Adrenal gland (tissue), 5 donors: ENCODE data around the gene LDB3.

Experiments
- CTCF ChIP-seq, 6 experiments: fragments of 450-650 bp in 4 of 6; fragments of 200-600 bp in 2 of 6; sonication (generic) in 1 of 6; IDR thresholded peaks; 1 replicate in 5 of 6; 2 replicates in 1 of 6; pipeline versions ENCODE4 v1.5.1 to v1.8.0; 2016 to 2021; ENCODE audit warnings: antibody characterized with exemption in 6 of 6, mild to moderate bottlenecking in 2 of 6, moderate library complexity in 1 of 6
- POLR2A ChIP-seq, 2 donors: fragments of 450-650 bp; IDR thresholded peaks; one replicate each; pipeline ENCODE4 v1.6.1; 2017; ENCODE audit warnings: antibody characterized with exemption in 2 of 2, mild to moderate bottlenecking in 2 of 2, moderate library complexity in 1 of 2
- donor health status: DM: no; HTN: no; CAD: no.

- TF ChIP-seq CTCF (IDR thresholded peaks at IDR 0.05) (no peak), POLR2A (IDR thresholded peaks at IDR 0.05) (no peak)
Observed at GRCh38 chr10:86685893-86686632, 17.8 kb downstream of the LDB3 start.
